Liver (tissue), 9 donors: ENCODE data around the gene CARD11. TPM values are rescaled to one million over a fixed set of nuclear protein-coding genes. Genes with fewer than 3 reads are reported as not detected.

Source experiments
- DNase-seq: peaks from one replicate; pipeline ENCODE4 v3.0.0-alpha.2; 2017; ENCODE audit warnings: low spot score
- H3K27ac ChIP-seq, 2 donors: one replicate each; pipeline ENCODE4 v1.7.0; 2013; ENCODE audit warnings: inconsistent platforms in 2 of 2, low read length in 2 of 2, control low read depth in 1 of 2, low read depth in 1 of 2, mild to moderate bottlenecking in 1 of 2
- H3K27me3 ChIP-seq, 4 donors: one replicate each; pipeline versions ENCODE4 v1.6.1 to v1.7.0; 2013; ENCODE audit warnings: low read length in 3 of 4, inconsistent platforms in 1 of 4, mild to moderate bottlenecking in 1 of 4, moderate library complexity in 1 of 4; ENCODE audit not compliant: control insufficient read depth in 4 of 4, insufficient read depth in 4 of 4
- H3K36me3 ChIP-seq, 4 donors: one replicate each; pipeline versions ENCODE4 v1.6.1 to v1.7.0; 2013; ENCODE audit warnings: low read length in 3 of 4, mild to moderate bottlenecking in 3 of 4, low read depth in 1 of 4, moderate library complexity in 1 of 4; ENCODE audit not compliant: control insufficient read depth in 4 of 4, insufficient read depth in 3 of 4
- H3K4me1 ChIP-seq, 4 donors: one replicate each; pipeline versions ENCODE4 v1.6.1 to v1.7.0; 2013; ENCODE audit warnings: low read length in 3 of 4, mild to moderate bottlenecking in 3 of 4, moderate library complexity in 1 of 4; ENCODE audit not compliant: control insufficient read depth in 4 of 4, insufficient read depth in 4 of 4
- H3K4me3 ChIP-seq, 3 donors: one replicate each; pipeline versions ENCODE4 v1.6.1 to v1.7.0; 2013; ENCODE audit warnings: low read length in 3 of 3, control low read depth in 1 of 3, low read depth in 1 of 3, mild to moderate bottlenecking in 1 of 3
- H3K9ac ChIP-seq, 2 donors: one replicate each; pipeline ENCODE4 v1.7.0; 2013; ENCODE audit warnings: low read length in 2 of 2, mild to moderate bottlenecking in 2 of 2, moderate library complexity in 2 of 2, control low read depth in 1 of 2, low read depth in 1 of 2
- H3K9me3 ChIP-seq, 4 donors: one replicate each; pipeline versions ENCODE4 v1.6.1 to v1.7.0; 2013; ENCODE audit warnings: low read length in 3 of 4; ENCODE audit not compliant: control insufficient read depth in 4 of 4
- CTCF ChIP-seq: fragments of 150-350 bp; IDR thresholded peaks from 2 replicates; pipeline ENCODE4 v1.5.1; 2017; ENCODE audit warnings: improper control_type of control experiment, low read depth, low read length; ENCODE audit not compliant: missing input control
- FOXA2 ChIP-seq: IDR thresholded peaks from 2 replicates; pipeline ENCODE4 v1.6.1; 2016; ENCODE audit warnings: antibody characterized with exemption
- GABPA ChIP-seq, 2 donors: IDR thresholded peaks in 1 of 2; conservative IDR thresholded peaks in 1 of 2; 2 replicates each; pipeline ENCODE4 v1.6.1; 2016; ENCODE audit warnings: antibody characterized with exemption in 2 of 2, mild to moderate bottlenecking in 1 of 2, moderate library complexity in 1 of 2
- HNF4A ChIP-seq, 2 donors: conservative IDR thresholded peaks; 2 replicates each; pipeline ENCODE4 v1.6.1; 2016; ENCODE audit warnings: antibody characterized with exemption in 2 of 2, mild to moderate bottlenecking in 2 of 2
- JUND ChIP-seq, 2 donors: IDR thresholded peaks; 2 replicates each; pipeline ENCODE4 v1.6.1; 2016; ENCODE audit warnings: antibody characterized with exemption in 2 of 2
- MAX ChIP-seq: IDR thresholded peaks from 2 replicates; pipeline ENCODE4 v1.6.1; 2016; ENCODE audit warnings: antibody characterized with exemption
- NR2F2 ChIP-seq: IDR thresholded peaks from 2 replicates; pipeline ENCODE4 v1.6.1; 2016; ENCODE audit warnings: antibody characterized with exemption
- RAD21 ChIP-seq, 2 donors: IDR thresholded peaks; 2 replicates each; pipeline ENCODE4 v1.6.1; 2016; ENCODE audit warnings: antibody characterized with exemption in 2 of 2, mild to moderate bottlenecking in 2 of 2
- RXRA ChIP-seq, 2 donors: IDR thresholded peaks; 2 replicates each; pipeline ENCODE4 v1.6.1; 2017 to 2018; ENCODE audit warnings: antibody characterized with exemption in 2 of 2, mild to moderate bottlenecking in 1 of 2
- SP1 ChIP-seq: IDR thresholded peaks from 2 replicates; pipeline ENCODE4 v1.6.1; 2018; ENCODE audit warnings: antibody characterized with exemption, mild to moderate bottlenecking
- TAF1 ChIP-seq: conservative IDR thresholded peaks from 2 replicates; pipeline ENCODE4 v1.6.1; 2016; ENCODE audit warnings: antibody characterized with exemption, mild to moderate bottlenecking
- YY1 ChIP-seq: IDR thresholded peaks from 2 replicates; pipeline ENCODE4 v1.6.1; 2016; ENCODE audit warnings: antibody characterized with exemption, mild to moderate bottlenecking
- ZBTB33 ChIP-seq: IDR thresholded peaks from 2 replicates; pipeline ENCODE4 v1.6.1; 2016; ENCODE audit warnings: antibody characterized with exemption
- WGBS: extraction: QIAGEN DNeasy Blood & Tissue Kit; methylation state at CpG from one replicate; pipeline ENCODE4 v1.1.7; 2013; 5-methylcytosine and 5-hydroxymethylcytosine counted together
- polyA plus RNA-seq, 2 donors: library from polyadenylated mRNA; stranded (reverse) in 1 of 2; unstranded in 1 of 2; fragments of 200-250 nt in 1 of 2; fragments of >200 nt in 1 of 2; fragmentation: Nextera tagmentation in 1 of 2; extraction: Ambion mirVana in 1 of 2; gene quantifications; one replicate each; pipeline versions ENCODE4 v1.2.1 to v1.2.3, GENCODE V29; 2013 to 2015
- total RNA-seq, 2 donors: library from RNA; depleted of rRNA; stranded (reverse); fragments of >200 nt; gene quantifications; one replicate each; pipeline ENCODE4 v1.2.3, GENCODE V29; 2014
- donor health status: healthy.
- donor health status: healthy.
- donor health status: healthy.
- donor health status: healthy.
- donor health status: healthy.

Gene CARD11
- total and polyA plus RNA-seq, 4 donors: 0.42 to 1.3 (median 0.83) TPM

- WGBS: 90% methylated on average over 23 of the region's 23 CpGs
- H3K9me3 ChIP-seq: peaks cover 3 to 5% (median 4%) of the 10 kb centered on the region in 4 donors
- no peak overlapping the region for H3K27ac ChIP-seq
- H3K36me3 ChIP-seq: no peaks in the 10 kb centered on the region
- H3K4me3 ChIP-seq: no peak overlapping the region
- TF ChIP-seq ZBTB33: no peak
- no peak for TF ChIP-seq MAX
- no peaks in the 10 kb centered on the region for H3K4me1 ChIP-seq
- no peak for DNase-seq
- H3K9ac ChIP-seq: no peak overlapping the region
- H3K27me3 ChIP-seq: no peaks in the 10 kb centered on the region
These were observed 29.5 kb downstream of the CARD11 start for GRCh38 chr7:3013975-3014792.

- no peak overlapping the region for H3K9ac ChIP-seq
- H3K4me3 ChIP-seq: no peak overlapping the region
- no peak for TF ChIP-seq YY1
- TF ChIP-seq RAD21 (IDR thresholded peaks at IDR 0.05): no peak
- no peak for TF ChIP-seq RXRA (IDR thresholded peaks at IDR 0.05)
- TF ChIP-seq SP1: no peak
- TF ChIP-seq JUND (IDR thresholded peaks at IDR 0.05): no peak
- no peak for TF ChIP-seq FOXA2
- TF ChIP-seq NR2F2: no peak
- no peak for TF ChIP-seq MAX
- 74% methylated on average over 5 of the region's 5 CpGs for WGBS
- DNase-seq: no peak
- H3K27ac ChIP-seq: no peak overlapping the region
- H3K27me3 ChIP-seq: no peaks in the 10 kb centered on the region
- H3K4me1 ChIP-seq: no peaks in the 10 kb centered on the region
- no peaks in the 10 kb centered on the region for H3K36me3 ChIP-seq
- peaks cover 3 to 5% (median 4%) of the 10 kb centered on the region in 4 donors for H3K9me3 ChIP-seq
These were observed 32.3 kb downstream of the CARD11 start for GRCh38 chr7:3011211-3011852.

GRCh38 chr7:3010161-3010560, 33.5 kb downstream of the CARD11 start:
- 76% methylated on average over 7 of the region's 7 CpGs for WGBS
- DNase-seq: no peak
- H3K9me3 ChIP-seq: peaks cover 3 to 5% (median 4%) of the 10 kb centered on the region in 4 donors
- no peaks in the 10 kb centered on the region for H3K4me1 ChIP-seq
- H3K27me3 ChIP-seq: no peaks in the 10 kb centered on the region
- no peak overlapping the region for H3K27ac ChIP-seq
- TF ChIP-seq SP1 (no peak), FOXA2 (no peak), JUND (IDR thresholded peaks at IDR 0.05) (no peak), NR2F2 (no peak), HNF4A (conservative IDR thresholded peaks at IDR 0.05) (no peak), CTCF (no peak), TAF1 (no peak), MAX (no peak), GABPA (IDR thresholded peaks at IDR 0.05 in 1 of 2, conservative IDR thresholded peaks at IDR 0.05 in 1 of 2) (no peak), RXRA (IDR thresholded peaks at IDR 0.05) (no peak)
- no peak overlapping the region for H3K9ac ChIP-seq
- H3K4me3 ChIP-seq: no peak overlapping the region
- no peaks in the 10 kb centered on the region for H3K36me3 ChIP-seq
